Spleen (tissue), 11 donors: ENCODE results near the gene NLRP3. TPM values are rescaled to one million over a fixed set of nuclear protein-coding genes. Genes with fewer than 3 reads are reported as not detected.
"Not testable (repeated sequence)": the region's sequence is repeated elsewhere in the genome, so short reads cannot be mapped to it uniquely, and the experiment has no call there.

Experiments
- DNase-seq: peaks from one replicate; pipeline ENCODE4 v3.0.0-alpha.2; 2020
- H3K27ac ChIP-seq, 8 donors: fragments of 200-600 bp; sonication (generic) in 7 of 8; 1 replicate in 4 of 8; 2 replicates in 4 of 8; pipeline versions ENCODE4 v1.5.0 to v1.8.0; 2016 to 2021; ENCODE audit warnings: inconsistent platforms in 4 of 8, mild to moderate bottlenecking in 4 of 8, moderate library complexity in 1 of 8
- H3K27me3 ChIP-seq, 7 donors: fragments of 200-600 bp; sonication (generic) in 6 of 7; replicated peaks in 1 of 7; 1 replicate in 4 of 7; 2 replicates in 3 of 7; pipeline versions ENCODE4 v1.5.0 to v1.8.0; 2016 to 2021; ENCODE audit warnings: inconsistent platforms in 3 of 7, mild to moderate bottlenecking in 1 of 7
- H3K36me3 ChIP-seq, 6 donors: fragments of 200-600 bp; sonication (generic) in 5 of 6; 1 replicate in 4 of 6; 2 replicates in 2 of 6; pipeline versions ENCODE4 v1.5.0 to v1.8.0; 2016 to 2021; ENCODE audit warnings: inconsistent platforms in 2 of 6
- H3K4me1 ChIP-seq, 6 donors: fragments of 200-600 bp; sonication (generic) in 5 of 6; 1 replicate in 3 of 6; 2 replicates in 3 of 6; pipeline versions ENCODE4 v1.5.0 to v1.8.0; 2016 to 2021; ENCODE audit warnings: inconsistent platforms in 3 of 6
- H3K4me3 ChIP-seq, 8 donors: fragments of 200-600 bp; sonication (generic) in 7 of 8; 1 replicate in 4 of 8; 2 replicates in 4 of 8; pipeline versions ENCODE4 v1.5.0 to v1.8.0; 2016 to 2021; ENCODE audit warnings: inconsistent platforms in 4 of 8, mild to moderate bottlenecking in 4 of 8, moderate library complexity in 2 of 8
- H3K9me3 ChIP-seq, 8 donors: fragments of 200-600 bp; sonication (generic) in 7 of 8; 1 replicate in 4 of 8; 2 replicates in 4 of 8; pipeline versions ENCODE4 v1.5.0 to v1.8.0; 2016 to 2021; ENCODE audit warnings: inconsistent platforms in 4 of 8
- POLR2A ChIP-seq, 3 donors: fragments of 450-650 bp; IDR thresholded peaks; one replicate each; pipeline ENCODE4 v1.5.1; 2017; ENCODE audit warnings: antibody characterized with exemption in 3 of 3, mild to moderate bottlenecking in 1 of 3
- POLR2AphosphoS5 ChIP-seq, 3 donors: sonication (generic); formaldehyde crosslinking; IDR thresholded peaks; one replicate each; pipeline ENCODE4 v1.5.1; 2017; ENCODE audit warnings: antibody characterized with exemption in 3 of 3
- WGBS, 5 donors: extraction: QIAGEN DNeasy Blood & Tissue Kit in 3 of 5; methylation state at CpG; one replicate each; pipeline versions ENCODE4 v1.1.5 to v1.1.7; 2013 to 2018; 5-methylcytosine and 5-hydroxymethylcytosine counted together
- intact Hi-C: fragments of 100-400 bp; cut with DNase I; formaldehyde crosslinking; loops from one replicate; pipeline ENCODE4 v1.15.0; 2023; ENCODE audit warnings: low total_unique reads
- polyA plus RNA-seq, 3 donors: library from polyadenylated mRNA; stranded (reverse); fragments of 200-250 nt; gene quantifications; one replicate each; pipeline ENCODE4 v1.2.1, GENCODE V29; 2013
- total RNA-seq, 7 donors: library from RNA; depleted of rRNA in 3 of 7; stranded (reverse); fragments of >200 nt in 3 of 7; fragmentation: NEBNext Ultra II Directional in 4 of 7; extraction: Animal tissue kit (Norgen Biotek cat#: 25700) in 4 of 7; gene quantifications; one replicate each; pipeline versions ENCODE4 v1.1.0 to v1.2.1, GENCODE V29; 2016 to 2021
- TF ChIP-seq, protein P1 (sequence below), 11 experiments: fragments of 200-600 bp in 7 of 11; fragments of 450-650 bp in 4 of 11; sonication (generic) in 4 of 11; IDR thresholded peaks in 8 of 11; conservative IDR thresholded peaks in 3 of 11; 1 replicate in 7 of 11; 2 replicates in 4 of 11; pipeline versions ENCODE4 v1.4.0 to v1.8.0; 2016 to 2021; ENCODE audit warnings: antibody characterized with exemption in 11 of 11, inconsistent platforms in 4 of 11, mild to moderate bottlenecking in 1 of 11
- donor health status: healthy with polysubstance abuse.
- donor health status: DM: no; HTN: no; CAD: no; lungs with moderate emphysema.
- donor health status: DM: no; HTN: no; CAD: no.
- donor health status: Bipolar disorder and iron deficiency.
- donor health status: healthy.
- donor health status: DM: no; HTN: no; CAD: no.
- donor health status: DM: yes; HTN: yes; CAD: no.

The NLRP3 gene
- total and polyA plus RNA-seq, 10 donors = 1.2 to 17.0 (median 9.1) TPM

DNA sequence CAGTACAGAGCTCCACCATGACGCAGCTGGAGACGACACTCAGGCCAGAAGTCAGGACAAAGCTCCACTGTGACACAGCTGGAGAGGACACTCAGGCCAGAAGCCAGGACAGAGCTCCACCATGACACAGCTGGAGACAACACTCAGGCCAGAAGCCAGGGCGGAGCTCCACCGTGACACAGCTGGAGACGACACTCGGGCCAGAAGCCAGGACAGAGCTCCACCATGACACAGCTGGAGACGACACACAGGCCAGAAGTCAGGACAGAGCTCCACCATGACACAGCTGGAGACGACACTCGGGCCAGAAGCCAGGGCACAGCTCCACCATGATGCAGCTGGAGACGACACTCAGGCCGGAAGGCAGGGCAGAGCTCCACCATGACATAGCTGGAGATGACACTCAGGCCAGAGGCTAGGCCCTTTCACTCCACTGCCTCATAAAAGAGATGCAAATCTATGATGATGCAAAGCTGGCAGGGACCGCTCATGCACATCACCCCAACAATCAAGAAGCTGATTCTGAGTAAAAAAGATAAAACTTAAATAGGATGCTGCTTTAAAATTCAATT, 55.6 kb downstream of the NLRP3 start:
- no peak for DNase-seq

GRCh38 chr1:247472035-247472434, 56.1 kb downstream of the NLRP3 start:
- DNase-seq = no peak
- Histone ChIP-seq H3K27me3 (no peaks in the 10 kb centered on the region), H3K4me1 (peaks cover 0 to 7% (median 0%) of the 10 kb centered on the region in 6 donors), H3K27ac (no peak overlapping the region), H3K4me3 (no peak overlapping the region), H3K36me3 (no peaks in the 10 kb centered on the region), H3K9me3 (peaks cover 0 to 14% (median 2%) of the 10 kb centered on the region in 8 donors)
- TF ChIP-seq POLR2A (IDR thresholded peaks at IDR 0.05) = no peak
- TF ChIP-seq, protein P1, sequence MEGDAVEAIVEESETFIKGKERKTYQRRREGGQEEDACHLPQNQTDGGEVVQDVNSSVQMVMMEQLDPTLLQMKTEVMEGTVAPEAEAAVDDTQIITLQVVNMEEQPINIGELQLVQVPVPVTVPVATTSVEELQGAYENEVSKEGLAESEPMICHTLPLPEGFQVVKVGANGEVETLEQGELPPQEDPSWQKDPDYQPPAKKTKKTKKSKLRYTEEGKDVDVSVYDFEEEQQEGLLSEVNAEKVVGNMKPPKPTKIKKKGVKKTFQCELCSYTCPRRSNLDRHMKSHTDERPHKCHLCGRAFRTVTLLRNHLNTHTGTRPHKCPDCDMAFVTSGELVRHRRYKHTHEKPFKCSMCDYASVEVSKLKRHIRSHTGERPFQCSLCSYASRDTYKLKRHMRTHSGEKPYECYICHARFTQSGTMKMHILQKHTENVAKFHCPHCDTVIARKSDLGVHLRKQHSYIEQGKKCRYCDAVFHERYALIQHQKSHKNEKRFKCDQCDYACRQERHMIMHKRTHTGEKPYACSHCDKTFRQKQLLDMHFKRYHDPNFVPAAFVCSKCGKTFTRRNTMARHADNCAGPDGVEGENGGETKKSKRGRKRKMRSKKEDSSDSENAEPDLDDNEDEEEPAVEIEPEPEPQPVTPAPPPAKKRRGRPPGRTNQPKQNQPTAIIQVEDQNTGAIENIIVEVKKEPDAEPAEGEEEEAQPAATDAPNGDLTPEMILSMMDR (IDR thresholded peaks at IDR 0.05 in 8 of 11, conservative IDR thresholded peaks at IDR 0.05 in 3 of 11) = no peak
- no peak for TF ChIP-seq POLR2AphosphoS5 (IDR thresholded peaks at IDR 0.05)
- 86 to 94% (median 91%) methylated on average over 1 of the region's 1 CpG for WGBS, 5 donors
- intact Hi-C loops = no loop called here

More for the DNA sequence above, 55.6 kb downstream of the NLRP3 start:
- Histone ChIP-seq H3K27me3 (no peaks in the 10 kb centered on the region), H3K4me3 (no peak overlapping the region), H3K27ac (no peak overlapping the region), H3K4me1 (peaks cover 0 to 2% (median 0%) of the 10 kb centered on the region in 6 donors), H3K36me3 (no peaks in the 10 kb centered on the region), H3K9me3 (peaks cover 0 to 14% (median 2%) of the 10 kb centered on the region in 8 donors)
- intact Hi-C loops = no loop called here
- WGBS, 5 donors = 72 to 88% (median 82%) methylated on average over 6 to 12 of the region's 12 CpGs
- TF ChIP-seq, protein P1 (IDR thresholded peaks at IDR 0.05 in 8 of 11, conservative IDR thresholded peaks at IDR 0.05 in 3 of 11) = no peak
- TF ChIP-seq POLR2A (IDR thresholded peaks at IDR 0.05) (no peak), POLR2AphosphoS5 (IDR thresholded peaks at IDR 0.05) (no peak)

- DNase-seq = no peak
These were observed 58.4 kb downstream of the NLRP3 start for GRCh38 chr1:247474367-247474766.

GRCh38 chr1:247475793-247476192, 59.8 kb downstream of the NLRP3 start:
- Histone ChIP-seq H3K9me3 (peaks cover 0 to 14% (median 2%) of the 10 kb centered on the region in 8 donors), H3K4me3 (no peak overlapping the region), H3K27me3 (no peaks in the 10 kb centered on the region), H3K27ac (peak overlapping the region in 2 of 8 donors; percentile 48 to 62), H3K4me1 (peaks cover 0 to 8% (median 0%) of the 10 kb centered on the region in 6 donors), H3K36me3 (no peaks in the 10 kb centered on the region)
- no peak for TF ChIP-seq POLR2AphosphoS5 (IDR thresholded peaks at IDR 0.05)
- TF ChIP-seq, protein P1 (IDR thresholded peaks at IDR 0.05 in 8 of 11, conservative IDR thresholded peaks at IDR 0.05 in 3 of 11) = no peak
- no peak for TF ChIP-seq POLR2A (IDR thresholded peaks at IDR 0.05)
- no peak for DNase-seq
- WGBS, 5 donors = 87 to 100% (median 96%) methylated on average over 2 of the region's 2 CpGs
- intact Hi-C loops = no loop called here

More at GRCh38 chr1:247474367-247474766, 58.4 kb downstream of the NLRP3 start:
- Histone ChIP-seq H3K4me3 (no peak overlapping the region), H3K4me1 (peaks cover 0 to 8% (median 0%) of the 10 kb centered on the region in 6 donors), H3K36me3 (no peaks in the 10 kb centered on the region), H3K9me3 (peaks cover 0 to 14% (median 2%) of the 10 kb centered on the region in 8 donors), H3K27ac (no peak overlapping the region), H3K27me3 (no peaks in the 10 kb centered on the region)
- TF ChIP-seq POLR2AphosphoS5 (IDR thresholded peaks at IDR 0.05) (no peak), POLR2A (IDR thresholded peaks at IDR 0.05) (no peak)
- TF ChIP-seq, protein P1 (IDR thresholded peaks at IDR 0.05 in 8 of 11, conservative IDR thresholded peaks at IDR 0.05 in 3 of 11) = no peak
- intact Hi-C loops = no loop called here
- 87 to 95% (median 91%) methylated on average over 3 of the region's 3 CpGs for WGBS, 5 donors

- H3K27me3 ChIP-seq, H3K36me3 ChIP-seq, H3K4me1 ChIP-seq, intact Hi-C loops, H3K4me3 ChIP-seq: not testable (repeated sequence)
- peak; percentile 85 for DNase-seq
- H3K9me3 ChIP-seq = peaks cover 0 to 14% (median 2%) of the 10 kb centered on the region in 8 donors
- peak overlapping the region in 2 of 8 donors; percentile 48 to 62 for H3K27ac ChIP-seq
- WGBS, 5 donors = 56 to 73% (median 67%) methylated on average over 6 of the region's 6 CpGs
These were observed 60.5 kb downstream of the NLRP3 start for GRCh38 chr1:247476328-247477058.
